ENCODE data around the gene HOXB13.

- TF ChIP-seq CTCF (IDR thresholded peaks at IDR 0.05) (no peak), POLR2A (IDR thresholded peaks at IDR 0.05) (no peak)
Observed at GRCh38 chr17:48737330-48738043, 8.9 kb upstream of the HOXB13 start.
